ENCODE data around the gene SH3YL1. TPM values are rescaled to one million over a fixed set of nuclear protein-coding genes. Genes with fewer than 3 reads are reported as not detected.

The SH3YL1 gene
- total RNA-seq, 1 donor from 2014 or later = 42.2 TPM

GRCh38 chr2:238431-238830, 25.4 kb downstream of the SH3YL1 start:
- intact Hi-C loops (cut with DNase I) = no loop called here
- H3K4me3 ChIP-seq = no peak overlapping the region
- DNase-seq (no peak), ATAC-seq (no peak)
- H3K4me1 ChIP-seq = no peaks in the 10 kb centered on the region
- no peak for TF ChIP-seq CTCF (IDR thresholded peaks at IDR 0.05)
- no peaks in the 10 kb centered on the region for H3K9me3 ChIP-seq
- peaks cover 39% of the 10 kb centered on the region for H3K36me3 ChIP-seq
- no peaks in the 10 kb centered on the region for H3K27me3 ChIP-seq (ENCODE audit: low read depth)
- H3K27ac ChIP-seq = no peak overlapping the region

- Histone ChIP-seq H3K4me3 (no peak overlapping the region), H3K4me1 (no peaks in the 10 kb centered on the region), H3K27ac (no peak overlapping the region), H3K9me3 (no peaks in the 10 kb centered on the region), H3K36me3 (peaks cover 41% of the 10 kb centered on the region), H3K27me3 (ENCODE audit: low read depth) (no peaks in the 10 kb centered on the region)
- DNase-seq (no peak), ATAC-seq (peak in 1 of 2 donors; percentile 42)
- intact Hi-C loops (cut with DNase I) = no loop called here
- no peak for TF ChIP-seq CTCF (IDR thresholded peaks at IDR 0.05)
Observed at GRCh38 chr2:237878-238277, 26.0 kb downstream of the SH3YL1 start.

GRCh38 chr2:236993-237539, 26.8 kb downstream of the SH3YL1 start:
- no peak for TF ChIP-seq CTCF (IDR thresholded peaks at IDR 0.05)
- Histone ChIP-seq H3K27me3 (ENCODE audit: low read depth) (no peaks in the 10 kb centered on the region), H3K4me1 (no peaks in the 10 kb centered on the region), H3K9me3 (no peaks in the 10 kb centered on the region), H3K36me3 (peaks cover 37% of the 10 kb centered on the region), H3K27ac (no peak overlapping the region), H3K4me3 (no peak overlapping the region)
- DNase-seq (no peak), ATAC-seq (no peak)
- intact Hi-C loops (cut with DNase I) = no loop called here

- H3K4me1 ChIP-seq = no peaks in the 10 kb centered on the region
- H3K9me3 ChIP-seq = no peaks in the 10 kb centered on the region
- ATAC-seq = no peak
- no peaks in the 10 kb centered on the region for H3K27me3 ChIP-seq (ENCODE audit: low read depth)
- DNase-seq = no peak
- no peak overlapping the region for H3K27ac ChIP-seq
- TF ChIP-seq CTCF (IDR thresholded peaks at IDR 0.05) = no peak
- no peak overlapping the region for H3K4me3 ChIP-seq
- H3K36me3 ChIP-seq = peaks cover 39% of the 10 kb centered on the region
- intact Hi-C loops (cut with DNase I) = no loop called here
Observed at GRCh38 chr2:234421-234820, 29.4 kb downstream of the SH3YL1 start.

- intact Hi-C loops (cut with DNase I) = no loop called here
- Histone ChIP-seq H3K9me3 (no peaks in the 10 kb centered on the region), H3K36me3 (peaks cover 33% of the 10 kb centered on the region), H3K27ac (no peak overlapping the region), H3K27me3 (ENCODE audit: low read depth) (no peaks in the 10 kb centered on the region), H3K4me1 (no peaks in the 10 kb centered on the region), H3K4me3 (no peak overlapping the region)
- ATAC-seq = no peak
- DNase-seq = no peak
- no peak for TF ChIP-seq CTCF (IDR thresholded peaks at IDR 0.05)
Observed at GRCh38 chr2:233030-233429, 30.8 kb downstream of the SH3YL1 start.

All from lower lobe of right lung (tissue), 2 donors.